Measurements from ENCODE around the gene DDR1. TPM values are rescaled to one million over a fixed set of nuclear protein-coding genes. Genes with fewer than 3 reads are reported as not detected.

DDR1 gene
- polyA plus RNA-seq, 3 donors: 24.2 to 83.5 (median 57.4) TPM

DNA sequence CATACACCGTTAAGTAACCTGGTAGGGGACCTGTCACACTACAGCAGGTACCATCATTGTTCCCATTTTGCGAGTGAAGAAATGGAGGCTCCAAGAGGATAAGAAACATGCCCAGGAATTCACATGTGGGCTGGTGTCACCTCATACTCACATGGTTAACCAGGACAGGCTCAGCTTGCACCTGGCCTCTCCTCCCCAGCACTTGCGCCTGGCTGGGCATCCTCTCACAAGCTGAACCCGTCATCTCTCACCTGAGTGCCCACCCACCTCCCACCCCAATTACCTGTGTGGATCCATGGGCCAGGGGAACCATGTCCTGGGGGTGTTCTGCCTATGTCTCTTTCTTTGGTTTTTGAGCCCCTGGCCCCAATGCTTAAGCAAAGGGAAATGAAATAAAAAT, 46.2 kb downstream of the DDR1 start:
- H3K27ac ChIP-seq (ENCODE audit: low read depth, low read length): no peak overlapping the region
- 79 to 95% (median 90%) methylated on average over 4 of the region's 4 CpGs for WGBS, 3 donors

DNA sequence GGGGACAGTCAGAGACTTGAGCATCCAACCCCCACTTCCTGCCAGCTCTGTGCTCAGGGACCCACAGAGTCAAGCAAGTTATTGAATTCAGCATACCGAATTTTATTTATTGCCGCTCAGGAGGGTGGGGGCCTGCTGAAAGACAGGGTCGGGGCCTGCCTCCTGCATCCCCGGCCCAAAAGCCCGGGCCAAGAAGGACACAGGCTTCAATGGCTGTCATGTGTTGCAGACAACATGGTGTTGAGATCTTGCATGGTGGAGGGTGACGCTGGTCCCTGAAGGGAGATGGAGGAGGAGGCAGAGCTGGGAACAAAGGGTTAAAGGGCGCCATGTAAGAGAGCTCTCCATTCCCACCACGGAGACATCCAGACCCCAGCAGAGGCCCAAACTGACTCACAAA, 47.0 kb downstream of the DDR1 start:
- WGBS, 3 donors: 58 to 75% (median 66%) methylated on average over 8 of the region's 8 CpGs
- H3K27ac ChIP-seq (ENCODE audit: low read depth, low read length): no peak overlapping the region

DNA sequence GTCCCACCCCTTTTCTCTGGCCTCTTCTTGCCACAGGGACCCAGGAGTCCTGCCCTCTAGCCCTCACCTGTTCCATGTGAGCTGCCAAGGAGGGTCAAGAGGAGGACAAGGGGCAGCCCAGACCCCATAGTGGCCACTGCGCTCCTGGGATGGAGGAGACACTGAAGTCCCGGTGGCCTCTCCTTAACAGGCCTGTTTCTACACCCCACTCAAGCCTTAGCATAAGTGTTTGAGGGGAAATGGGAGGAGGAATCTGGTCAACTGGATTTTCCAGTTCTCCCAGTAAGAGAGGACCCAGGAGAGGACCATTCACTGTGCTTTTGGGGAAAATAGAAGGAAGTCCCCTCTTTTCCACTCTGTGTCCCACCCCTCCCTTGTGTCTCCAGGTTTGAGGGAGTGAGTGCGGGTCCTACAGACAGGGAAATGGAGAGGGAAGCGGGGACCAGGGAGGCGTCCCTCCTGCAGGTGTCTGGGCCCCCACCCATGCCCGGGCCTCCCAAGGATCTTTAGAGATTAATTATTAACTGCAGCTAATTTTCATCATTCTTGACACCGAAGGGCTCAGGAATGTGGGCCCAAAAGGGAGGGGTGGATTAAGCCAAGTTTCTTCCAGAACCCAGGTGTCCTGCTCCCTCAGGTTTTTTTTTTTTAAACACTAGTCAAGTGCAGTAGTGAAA, 47.8 kb downstream of the DDR1 start, which contains the start of gene SFTA2:
Gene SFTA2, minus strand, starts transcription at position 202 of the 677 bp plus-strand sequence. Its CDS starts 74 bp downstream, at position 128.
- H3K27ac ChIP-seq (ENCODE audit: low read depth, low read length): no peak within 1 kb of the TSS
- 55 to 90% (median 90%) methylated on average over 7 of the region's 7 CpGs for WGBS, 3 donors

DNA sequence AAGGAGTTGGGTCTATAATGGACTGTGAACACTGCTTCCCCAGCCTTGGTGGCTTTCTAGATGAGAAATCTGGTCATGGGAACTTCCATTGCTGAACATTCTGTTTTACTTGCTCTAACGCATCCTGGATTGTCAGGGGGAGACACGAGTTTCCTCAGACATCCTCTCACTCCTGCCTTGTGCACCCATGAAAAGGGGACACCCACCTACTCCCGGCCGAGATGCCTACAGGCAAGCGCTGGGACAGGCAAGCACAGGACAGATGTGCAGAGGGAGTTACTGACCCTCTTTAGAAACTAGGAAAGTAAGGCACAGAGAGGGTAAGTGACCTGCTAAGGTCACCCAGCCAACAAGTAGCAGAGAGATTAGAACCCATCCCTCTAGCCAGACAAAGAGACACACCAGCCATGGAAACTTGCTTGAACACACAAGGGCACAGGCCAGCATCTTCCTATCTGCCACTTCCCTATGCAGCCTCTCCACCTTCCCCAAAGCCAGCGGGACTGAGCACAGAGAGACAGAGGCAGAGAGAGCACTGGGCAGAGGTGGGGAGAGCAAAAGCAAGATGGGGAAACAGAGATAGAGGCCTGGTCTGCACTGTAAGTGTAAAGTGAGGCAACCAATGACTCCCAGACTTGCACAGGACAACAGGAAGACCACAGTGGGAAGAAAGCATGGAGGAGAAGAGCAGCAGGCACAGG, 48.5 kb downstream of the DDR1 start:
- WGBS, 3 donors: 77 to 84% (median 82%) methylated on average over 6 of the region's 6 CpGs
- no peak overlapping the region for H3K27ac ChIP-seq (ENCODE audit: low read depth, low read length)

DNA sequence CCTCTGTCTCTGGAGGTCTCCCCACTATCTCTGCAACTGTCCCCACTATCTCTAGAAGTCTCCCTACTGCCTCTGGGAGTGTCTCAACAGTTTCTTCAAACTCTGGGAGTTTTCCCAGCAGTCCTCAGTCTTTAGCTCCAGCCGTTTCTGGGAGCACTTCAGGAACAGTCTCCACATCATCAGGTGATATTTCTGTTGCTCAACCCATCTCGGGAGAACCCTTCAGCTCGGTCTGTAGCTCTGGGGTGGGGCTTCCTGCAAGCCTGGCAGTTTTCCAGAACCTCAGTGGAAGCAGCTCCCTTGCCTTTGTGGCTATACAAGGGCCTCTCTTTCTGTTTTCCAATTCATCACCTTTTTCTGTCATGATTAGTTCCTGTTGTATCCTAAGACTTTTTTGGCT, 50.7 kb downstream of the DDR1 start:
- 14 to 42% (median 14%) methylated on average over 3 of the region's 3 CpGs for WGBS, 3 donors
- no peak overlapping the region for H3K27ac ChIP-seq (ENCODE audit: low read depth, low read length)

DNA sequence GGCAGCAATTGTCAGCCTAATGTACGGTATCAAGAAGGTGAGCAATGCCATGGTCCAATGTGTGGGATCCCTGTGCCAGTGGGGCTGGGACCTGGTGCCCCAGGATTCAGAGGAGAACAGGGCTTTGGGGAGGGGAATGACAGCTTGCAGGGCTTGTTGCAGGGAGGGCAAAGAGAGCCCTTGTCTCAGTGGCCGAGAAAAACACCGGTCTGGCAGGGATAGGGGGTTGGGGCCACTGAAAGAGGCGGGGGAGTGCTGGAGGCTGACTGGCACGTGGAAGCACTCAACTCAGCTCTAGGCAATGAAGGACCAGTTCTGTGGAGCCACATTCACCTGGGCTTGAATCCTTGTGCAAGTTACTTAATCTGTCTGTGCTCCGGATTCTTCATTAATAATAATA, 52.9 kb downstream of the DDR1 start:
- WGBS, 3 donors: 85% methylated on average over 6 of the region's 6 CpGs
- no peak overlapping the region for H3K27ac ChIP-seq (ENCODE audit: low read depth, low read length)

DNA sequence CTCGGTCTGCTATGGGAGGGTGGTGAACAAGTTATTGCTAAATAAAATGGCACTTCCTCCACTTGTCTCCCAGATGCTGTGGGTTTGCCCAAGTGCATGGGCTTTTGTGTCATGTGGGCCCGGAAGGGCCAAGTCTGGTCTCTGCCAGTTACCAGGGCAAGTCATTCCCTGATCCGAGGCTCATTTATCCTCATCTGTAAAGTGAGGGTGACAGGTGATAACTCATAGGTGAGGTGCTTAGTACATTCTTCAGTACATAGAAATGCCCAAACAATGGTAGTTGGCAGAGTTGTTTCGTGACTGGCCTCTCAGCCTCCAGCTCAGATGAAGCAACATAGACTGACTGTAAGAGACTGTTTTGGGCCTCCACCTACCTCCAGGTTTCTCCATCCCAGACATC, 54.4 kb downstream of the DDR1 start:
- no peak overlapping the region for H3K27ac ChIP-seq (ENCODE audit: low read depth, low read length)
- 62 to 70% (median 63%) methylated on average over 4 of the region's 4 CpGs for WGBS, 3 donors

DNA sequence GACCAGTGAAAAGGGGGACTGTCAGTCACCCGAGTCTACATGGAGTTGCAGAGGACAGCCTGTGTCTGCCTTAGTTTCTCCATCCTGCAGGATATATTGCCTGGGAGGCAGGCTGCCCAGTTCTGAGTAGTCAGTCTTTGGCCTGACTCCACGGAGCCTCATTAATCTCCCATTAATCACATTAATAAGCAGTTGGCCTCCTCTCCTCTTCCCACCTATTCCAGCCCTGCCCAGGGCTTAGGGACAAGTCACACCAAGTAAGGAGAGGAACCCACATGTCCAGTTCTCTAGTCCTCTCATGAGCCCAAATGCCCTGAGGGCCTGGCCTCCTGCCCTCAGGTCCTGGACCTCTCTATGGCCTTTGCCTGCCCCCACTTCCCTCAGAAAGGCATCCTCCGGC, 55.2 kb downstream of the DDR1 start:
- no peak overlapping the region for H3K27ac ChIP-seq (ENCODE audit: low read depth, low read length)
- WGBS, 3 donors: 42 to 59% (median 51%) methylated on average over 3 of the region's 3 CpGs

DNA sequence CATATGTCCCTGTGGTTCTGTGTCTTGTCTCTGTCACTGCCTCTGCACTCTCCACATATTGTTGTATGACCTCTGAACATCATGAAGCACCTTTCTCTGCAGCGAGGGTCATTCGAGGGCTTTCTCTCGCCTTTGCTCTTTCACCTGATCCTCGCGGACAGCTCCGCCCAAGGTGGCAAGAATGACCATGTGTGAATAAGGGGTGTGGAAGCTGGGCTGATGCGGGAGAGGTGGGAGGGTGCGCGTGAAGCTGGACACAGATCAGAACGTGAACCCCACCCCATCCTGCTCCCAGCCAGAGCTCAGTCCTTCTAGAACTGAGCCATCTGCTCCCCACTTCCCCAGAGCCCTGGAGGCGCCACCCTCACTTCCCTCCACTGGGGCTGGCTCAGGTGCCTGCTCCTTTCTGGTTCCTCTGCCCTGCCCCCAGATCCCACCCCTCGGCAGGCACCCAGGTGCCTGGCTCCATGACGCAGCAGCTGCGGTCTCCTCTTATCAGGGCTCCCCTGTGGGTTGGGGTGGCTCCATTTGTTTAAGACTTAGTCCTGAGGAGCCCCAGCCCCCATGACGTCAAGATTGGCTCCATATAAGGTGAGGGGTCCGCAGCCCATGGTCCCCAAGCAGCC, 56.2 kb downstream of the DDR1 start, which contains the start of gene MUCL3:
Gene MUCL3, plus strand, starts transcription at position 613 of the 626 bp plus-strand sequence. CDS start 27 bp downstream, outside the sequence.
- no peak within 1 kb of the TSS for H3K27ac ChIP-seq (ENCODE audit: low read depth, low read length)
- WGBS, 3 donors: 62 to 71% (median 65%) methylated on average over 16 of the region's 16 CpGs

DNA sequence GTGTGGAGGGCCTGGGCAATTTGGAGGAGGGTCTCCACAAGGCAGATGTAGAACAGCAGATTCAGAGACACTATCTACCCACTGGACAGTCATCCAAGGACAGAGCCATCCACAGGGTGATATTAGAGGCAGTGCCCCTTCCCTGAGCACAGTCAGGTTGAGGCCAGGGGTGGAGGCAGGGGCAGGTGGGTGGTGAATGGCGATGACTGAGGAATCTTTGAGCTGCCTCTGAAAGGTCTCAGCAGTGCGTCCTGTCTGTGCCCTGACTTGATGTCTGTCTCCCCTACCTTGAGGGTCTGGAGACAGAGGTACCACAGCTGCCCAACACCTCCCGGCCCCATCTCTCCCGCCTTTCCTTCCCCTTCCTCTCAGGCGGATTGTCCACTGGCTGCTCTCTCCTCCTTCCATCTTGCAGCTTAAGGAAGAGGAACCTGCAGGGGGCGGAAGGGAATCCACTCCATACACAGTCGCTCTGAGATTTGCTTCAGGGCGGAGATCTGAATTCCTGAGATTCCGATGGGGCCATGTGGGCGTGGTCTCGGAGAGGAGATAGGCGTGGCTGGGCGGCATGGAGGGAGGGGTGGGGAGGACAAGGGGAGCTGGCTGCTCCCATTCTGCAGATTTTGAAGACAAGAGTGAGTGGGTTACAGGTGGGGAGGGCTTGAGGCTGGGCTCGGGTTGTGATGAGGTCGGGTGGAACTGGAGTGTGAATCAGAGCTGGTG, 58.2 kb downstream of the DDR1 start:
- no peak overlapping the region for H3K27ac ChIP-seq (ENCODE audit: low read depth, low read length)
- 12 to 15% (median 12%) methylated on average over 14 to 15 of the region's 15 CpGs for WGBS, 3 donors

DNA sequence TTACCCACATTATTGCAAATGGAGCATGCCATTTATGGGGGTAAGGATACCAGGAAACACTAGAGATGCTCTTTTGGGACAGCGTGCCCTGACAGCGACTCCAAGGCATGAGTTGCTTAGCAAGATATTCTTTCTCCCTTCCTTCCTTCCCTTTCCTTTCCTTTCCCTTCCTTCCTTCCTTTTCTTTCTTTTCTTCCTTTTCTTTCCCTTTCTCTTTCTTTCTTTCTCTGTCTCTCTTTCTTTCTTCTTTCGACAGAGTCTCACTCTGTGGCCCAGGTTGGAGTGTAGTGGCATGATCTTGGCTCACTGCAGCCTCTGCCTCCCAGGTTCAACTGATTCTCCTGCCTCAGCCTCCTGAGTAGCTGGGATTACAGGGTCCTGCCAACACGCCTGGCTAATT, 59.7 kb downstream of the DDR1 start:
- WGBS, 3 donors: 88 to 91% (median 90%) methylated on average over 4 of the region's 4 CpGs
- H3K27ac ChIP-seq (ENCODE audit: low read depth, low read length): no peak overlapping the region

DNA sequence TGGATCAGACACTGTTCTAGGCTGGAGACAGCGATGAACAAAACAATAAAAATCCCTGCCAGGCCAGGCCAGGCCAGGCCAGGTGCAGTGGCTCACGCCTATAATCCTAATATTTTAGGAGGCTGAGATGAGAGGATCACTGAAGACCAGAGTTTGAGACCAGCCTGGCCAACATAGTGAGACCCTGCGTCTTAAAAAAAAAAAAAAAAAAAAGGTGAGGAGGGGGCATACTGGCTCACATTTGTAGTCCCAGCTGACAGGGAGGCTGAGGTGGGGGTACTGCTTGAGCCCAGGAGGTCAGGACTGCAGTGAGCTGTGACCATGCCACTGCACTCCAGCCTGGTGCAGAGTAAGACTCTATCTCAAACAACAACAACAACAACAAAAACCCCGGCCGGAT, 61.0 kb downstream of the DDR1 start:
- WGBS, 3 donors: 87 to 93% (median 89%) methylated on average over 5 of the region's 5 CpGs
- H3K27ac ChIP-seq (ENCODE audit: low read depth, low read length): no peak overlapping the region

DNA sequence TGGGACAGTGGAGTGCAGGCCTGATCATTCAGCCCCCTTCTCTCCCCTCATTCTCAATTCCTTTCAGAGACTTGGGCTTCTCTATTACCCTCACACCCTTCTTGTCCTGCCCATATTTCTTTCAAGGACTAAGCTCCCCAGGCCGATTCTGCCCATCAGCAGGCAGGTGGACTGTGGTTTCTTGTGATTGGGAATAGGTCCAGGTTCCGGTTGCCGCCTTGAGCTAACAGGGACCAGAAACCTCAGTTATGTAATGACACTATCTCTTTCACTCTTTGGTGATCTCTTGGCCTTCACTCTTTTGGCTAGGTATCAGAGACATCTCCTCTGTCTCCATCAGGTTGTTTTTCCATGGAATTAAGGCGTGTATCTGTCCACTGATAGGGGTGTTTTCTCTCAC, 62.9 kb downstream of the DDR1 start:
- 75 to 80% (median 80%) methylated on average over 4 of the region's 4 CpGs for WGBS, 3 donors
- no peak overlapping the region for H3K27ac ChIP-seq (ENCODE audit: low read depth, low read length)

DNA sequence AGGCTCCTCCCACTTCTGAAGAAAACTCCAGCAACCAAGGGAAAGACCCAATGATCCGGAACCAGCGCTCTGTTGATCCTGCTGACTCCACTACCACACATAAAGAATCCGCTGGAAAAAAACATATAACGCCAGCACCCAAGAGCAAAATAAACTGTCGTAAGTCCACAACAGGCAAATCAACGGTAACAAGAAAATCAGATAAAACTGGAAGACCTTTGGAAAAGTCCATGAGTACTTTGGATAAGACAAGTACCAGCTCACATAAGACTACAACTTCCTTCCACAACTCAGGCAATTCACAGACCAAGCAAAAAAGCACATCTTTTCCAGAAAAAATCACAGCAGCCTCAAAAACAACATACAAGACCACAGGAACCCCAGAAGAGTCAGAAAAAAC, 64.5 kb downstream of the DDR1 start:
- WGBS, 3 donors: 88 to 98% (median 93%) methylated on average over 6 of the region's 6 CpGs
- no peak overlapping the region for H3K27ac ChIP-seq (ENCODE audit: low read depth, low read length)

Other genes with a start within 250 kb of the DDR1 start
- gene C6orf136, start 237.4 kb upstream of the DDR1 start, polyA plus RNA-seq: 10 to 100 TPM in 2 of 3 donors, 1 to 10 TPM in 1; 8.8 to 13.2 (median 10.2) TPM
- 10 to 100 TPM; 16.8 to 22.3 (median 19.7) TPM for gene DHX16, start 211.5 kb upstream of the DDR1 start, polyA plus RNA-seq
- gene PPP1R18, start 197.9 kb upstream of the DDR1 start, polyA plus RNA-seq: 100 to 1,000 TPM in 1 of 3 donors, 10 to 100 TPM in 1, 1 to 10 TPM in 1; 10.0 to 102 (median 75.8) TPM
- 1 to 10 TPM; 6.7 to 8.1 (median 7.5) TPM for gene NRM, start 193.5 kb upstream of the DDR1 start, polyA plus RNA-seq
- gene MDC1, start 167.2 kb upstream of the DDR1 start, polyA plus RNA-seq: 10 to 100 TPM in 1 of 3 donors, 1 to 10 TPM in 2; 7.4 to 12.7 (median 7.8) TPM
- 100 to 1,000 TPM; 166 to 400 (median 269) TPM for gene TUBB, start 164.2 kb upstream of the DDR1 start, polyA plus RNA-seq
- 100 to 1,000 TPM in 2 of 3 donors, 10 to 100 TPM in 1; 87.0 to 229 (median 221) TPM for gene FLOT1, start 141.8 kb upstream of the DDR1 start, polyA plus RNA-seq
- 100 to 1,000 TPM in 1 of 3 donors, 10 to 100 TPM in 2; 41.6 to 402 (median 45.5) TPM for gene IER3, start 140.0 kb upstream of the DDR1 start, polyA plus RNA-seq
- gene GTF2H4, start 23.7 kb downstream of the DDR1 start, polyA plus RNA-seq: 10 to 100 TPM; 15.5 to 35.9 (median 16.5) TPM
- gene VARS2, start 29.7 kb downstream of the DDR1 start, polyA plus RNA-seq: 10 to 100 TPM; 14.2 to 25.3 (median 20.9) TPM
- gene SFTA2, start 47.7 kb downstream of the DDR1 start, polyA plus RNA-seq: 1 to 10 TPM in 1 of 3 donors, under 1 TPM in 1, not detected in 1; 0.42 to 6.6 TPM
- 1 to 10 TPM in 2 of 3 donors, under 1 TPM in 1; 0.08 to 8.5 (median 2.7) TPM for gene MUCL3, start 56.5 kb downstream of the DDR1 start, polyA plus RNA-seq
- 1 to 10 TPM in 1 of 3 donors, under 1 TPM in 1, not detected in 1; 0.05 to 1.1 TPM for gene MUC21, start 99.2 kb downstream of the DDR1 start, polyA plus RNA-seq
- not detected for gene MUC22, start 126.0 kb downstream of the DDR1 start, polyA plus RNA-seq
- not detected for gene C6orf15, start 228.1 kb downstream of the DDR1 start, polyA plus RNA-seq
- 1 to 10 TPM in 1 of 3 donors, under 1 TPM in 2; 0.02 to 2.0 (median 0.28) TPM for gene PSORS1C1, start 230.3 kb downstream of the DDR1 start, polyA plus RNA-seq
- under 1 TPM in 1 of 3 donors, not detected in 2; 0.03 TPM for gene CDSN, start 235.9 kb downstream of the DDR1 start, polyA plus RNA-seq